WTC11 (cell line): ENCODE results near the gene ZC3H12D. TPM values are rescaled to one million over a fixed set of nuclear protein-coding genes. Genes with fewer than 3 reads are reported as not detected.

Experiments
- ATAC-seq: fragments of 200-7000 bp; cut with Tn5 transposase; 2 replicates; pipeline ENCODE4 v1.10.0; 2021; ENCODE audit warnings: mild to moderate bottlenecking, moderate library complexity
- CTCF ChIA-PET: fragments of 300-600 bp; sonication (Branson Sonifier 250); formaldehyde crosslinking; loops from one replicate; lab custom pipeline; 2021; ENCODE audit warnings: antibody characterized with exemption; lab: Charles Lee
- POLR2A ChIA-PET: fragments of 350-600 bp; sonication (Branson Sonifier 250); formaldehyde crosslinking; loops from one replicate; lab custom pipeline; 2021; ENCODE audit warnings: antibody characterized with exemption; lab: Charles Lee
- DNase-seq: peaks from one replicate; pipeline ENCODE4 v3.0.0; 2021; ENCODE audit warnings: low spot score
- H3K27ac Mint-ChIP-seq: 2 replicates; pipeline ENCODE4 v1.8.0; 2021; ENCODE audit warnings: mixed read lengths
- H3K27me3 Mint-ChIP-seq: 2 replicates; pipeline ENCODE4 v1.8.0; 2021; ENCODE audit warnings: low read depth, mild to moderate bottlenecking, moderate library complexity, mixed read lengths
- H3K36me3 Mint-ChIP-seq: 2 replicates; pipeline ENCODE4 v1.8.0; 2021; ENCODE audit warnings: mixed read lengths
- H3K4me1 Mint-ChIP-seq: 2 replicates; pipeline ENCODE4 v1.8.0; 2022; ENCODE audit warnings: mixed read lengths
- H3K4me3 Mint-ChIP-seq: 2 replicates; pipeline ENCODE4 v1.8.0; 2021; ENCODE audit warnings: mild to moderate bottlenecking, moderate library complexity, mixed read lengths
- H3K9me3 Mint-ChIP-seq: 2 replicates; pipeline ENCODE4 v1.8.0; 2021; ENCODE audit warnings: mixed read lengths
- ATF3 ChIP-seq: sonication (generic); formaldehyde crosslinking; conservative IDR thresholded peaks from 2 replicates; pipeline ENCODE4 v1.8.1; 2022; ENCODE audit warnings: mild to moderate bottlenecking, missing genetic modification reagents
- ATF6 ChIP-seq: sonication (generic); formaldehyde crosslinking; IDR thresholded peaks from 2 replicates; pipeline ENCODE4 v1.8.1; 2023; ENCODE audit warnings: mild to moderate bottlenecking, missing genetic modification reagents
- CBFB ChIP-seq: sonication (generic); formaldehyde crosslinking; IDR thresholded peaks from 2 replicates; pipeline ENCODE4 v1.8.1; 2022; ENCODE audit warnings: mild to moderate bottlenecking, low read depth, missing genetic modification reagents
- CREM ChIP-seq: sonication (generic); formaldehyde crosslinking; IDR thresholded peaks from 2 replicates; pipeline ENCODE4 v1.8.1; 2022; ENCODE audit warnings: mild to moderate bottlenecking, missing genetic modification reagents, moderate library complexity
- ETV6 ChIP-seq: sonication (generic); formaldehyde crosslinking; IDR thresholded peaks from 2 replicates; pipeline ENCODE4 v1.8.1; 2022; ENCODE audit warnings: mild to moderate bottlenecking, missing genetic modification reagents
- FOXP4 ChIP-seq: sonication (generic); formaldehyde crosslinking; IDR thresholded peaks from 2 replicates; pipeline ENCODE4 v1.8.0; 2022; ENCODE audit warnings: mild to moderate bottlenecking, missing genetic modification reagents
- IRF1 ChIP-seq: sonication (generic); formaldehyde crosslinking; IDR thresholded peaks from 2 replicates; pipeline ENCODE4 v1.8.0; 2023; ENCODE audit warnings: missing genetic modification reagents
- MLX ChIP-seq: sonication (generic); formaldehyde crosslinking; IDR thresholded peaks from 2 replicates; pipeline ENCODE4 v1.8.1; 2023; ENCODE audit warnings: mild to moderate bottlenecking, missing genetic modification reagents, moderate library complexity
- MYBL2 ChIP-seq: sonication (generic); formaldehyde crosslinking; IDR thresholded peaks from 2 replicates; pipeline ENCODE4 v1.8.1; 2023; ENCODE audit warnings: mild to moderate bottlenecking, moderate library complexity, missing genetic modification reagents
- NFE2L1 ChIP-seq: sonication (generic); formaldehyde crosslinking; IDR thresholded peaks from 2 replicates; pipeline ENCODE4 v1.8.1; 2023; ENCODE audit warnings: missing genetic modification reagents
- PRDM15 ChIP-seq: sonication (generic); formaldehyde crosslinking; IDR thresholded peaks from 2 replicates; pipeline ENCODE4 v1.8.0; 2022; ENCODE audit warnings: missing genetic modification reagents
- USF1 ChIP-seq: sonication (generic); formaldehyde crosslinking; IDR thresholded peaks from 2 replicates; pipeline ENCODE4 v1.8.0; 2022; ENCODE audit warnings: mild to moderate bottlenecking, missing genetic modification reagents
- ZBTB43 ChIP-seq: sonication (generic); formaldehyde crosslinking; IDR thresholded peaks from 2 replicates; pipeline ENCODE4 v1.8.1; 2023; ENCODE audit warnings: mild to moderate bottlenecking, missing genetic modification reagents
- ZNF263 ChIP-seq: sonication (generic); formaldehyde crosslinking; IDR thresholded peaks from 2 replicates; pipeline ENCODE4 v1.8.1; 2022; ENCODE audit warnings: low read depth, mild to moderate bottlenecking, moderate library complexity, missing genetic modification reagents
- ZNF317 ChIP-seq: sonication (generic); formaldehyde crosslinking; IDR thresholded peaks from 2 replicates; pipeline ENCODE4 v1.8.1; 2023; ENCODE audit warnings: low read depth, mild to moderate bottlenecking, moderate library complexity, missing genetic modification reagents, borderline replicate concordance
- ZNF396 ChIP-seq: fragments of 250-450 bp; sonication (Bioruptor Pico); IDR thresholded peaks from 2 replicates; pipeline ENCODE4 v1.8.0; 2021; ENCODE audit warnings: mild to moderate bottlenecking, moderate library complexity, borderline replicate concordance
- ZNF671 ChIP-seq: fragments of 250-450 bp; sonication (Bioruptor Pico); IDR thresholded peaks from 2 replicates; pipeline ENCODE4 v1.8.0; 2021; ENCODE audit warnings: mild to moderate bottlenecking
- total RNA-seq: library from RNA; stranded (reverse); gene quantifications from 3 replicates; pipeline ENCODE4 v1.2.3, GENCODE V29; 2021

Gene ZC3H12D
- total RNA-seq, 1 experiment from 2014 or later, result 0.13 TPM

- TF ChIP-seq ETV6 (CRISPR knock-in tag) (no peak), FOXP4 (CRISPR knock-in tag) (no peak), NFE2L1 (CRISPR knock-in tag) (no peak), ZBTB43 (CRISPR knock-in tag) (no peak), CREM (CRISPR knock-in tag) (no peak), ZNF396 (CRISPR knock-in tag) (no peak)
- Mint-ChIP-seq H3K36me3 (peaks cover 35% of the 10 kb centered on the region), H3K4me3 (no peak overlapping the region), H3K4me1 (no peaks in the 10 kb centered on the region), H3K9me3 (no peaks in the 10 kb centered on the region), H3K27me3 (no peaks in the 10 kb centered on the region), H3K27ac (peak overlapping the region; percentile 24; the same call in 1 of the 2 replicates)
- DNase-seq (no peak), ATAC-seq (no peak)
- CTCF ChIA-PET, result no interaction called here
- POLR2A ChIA-PET, result no interaction called here
Measured at GRCh38 chr6:149405823-149406765, 78.7 kb downstream of the ZC3H12D start.

- ChIA-PET CTCF (no interaction called here), POLR2A (no interaction called here)
- ATAC-seq, result no peak
- Mint-ChIP-seq H3K4me3 (no peak overlapping the region), H3K4me1 (no peaks in the 10 kb centered on the region), H3K27me3 (no peaks in the 10 kb centered on the region), H3K27ac (no peak overlapping the region), H3K9me3 (no peaks in the 10 kb centered on the region), H3K36me3 (peaks cover 31% of the 10 kb centered on the region)
- DNase-seq, result no peak
- TF ChIP-seq ZNF263 (CRISPR knock-in tag) (no peak), USF1 (CRISPR knock-in tag) (no peak), ZNF317 (CRISPR knock-in tag) (no peak), ZNF671 (CRISPR knock-in tag) (no peak), MLX (no peak), CBFB (no peak), ATF3 (no peak), PRDM15 (CRISPR knock-in tag) (no peak), IRF1 (CRISPR knock-in tag) (no peak), ATF6 (CRISPR knock-in tag) (no peak), MYBL2 (no peak)
Measured at GRCh38 chr6:149403534-149403933, 81.3 kb downstream of the ZC3H12D start.
